Upper lobe of left lung (tissue), 6 donors: Measurements from ENCODE around the gene LATS2. TPM values are rescaled to one million over a fixed set of nuclear protein-coding genes. Genes with fewer than 3 reads are reported as not detected.
A peak's percentile ranks its signal among the peaks of the same experiment; 100 is the strongest.
"Not testable (repeated sequence)": the region's sequence is repeated elsewhere in the genome, so short reads cannot be mapped to it uniquely, and the experiment has no call there.

Experiments used
- ATAC-seq, 2 donors: fragments of 200-7000 bp; cut with Tn5 transposase; one replicate each; pipeline ENCODE4 v1.9.1; 2022; ENCODE audit warnings: mild to moderate bottlenecking in 2 of 2, moderate library complexity in 2 of 2; ENCODE audit not compliant: low FRiP score in 2 of 2
- DNase-seq, 2 donors: peaks; one replicate each; pipeline ENCODE4 v3.0.0-alpha.2; 2019 to 2020
- H3K27ac ChIP-seq, 4 donors: fragments of 200-600 bp; sonication (generic); one replicate each; pipeline ENCODE4 v1.5.1; 2016 to 2019
- H3K27me3 ChIP-seq, 4 donors: fragments of 200-600 bp; sonication (generic); one replicate each; pipeline ENCODE4 v1.5.1; 2017 to 2019
- H3K36me3 ChIP-seq, 4 donors: fragments of 200-600 bp; sonication (generic); one replicate each; pipeline ENCODE4 v1.5.1; 2016 to 2019
- H3K4me1 ChIP-seq, 4 donors: fragments of 200-600 bp; sonication (generic); one replicate each; pipeline ENCODE4 v1.5.1; 2018 to 2019
- H3K4me3 ChIP-seq, 4 donors: fragments of 200-600 bp; sonication (generic); one replicate each; pipeline ENCODE4 v1.5.1; 2017 to 2019; ENCODE audit warnings: mild to moderate bottlenecking in 2 of 4, moderate library complexity in 1 of 4
- H3K9me3 ChIP-seq, 4 donors: fragments of 200-600 bp; sonication (generic); one replicate each; pipeline ENCODE4 v1.5.1; 2018 to 2019
- EP300 ChIP-seq, 4 donors: sonication (generic); formaldehyde crosslinking; IDR thresholded peaks; one replicate each; pipeline ENCODE4 v1.5.1; 2017; ENCODE audit warnings: antibody characterized with exemption in 4 of 4, control low read depth in 2 of 4
- POLR2A ChIP-seq, 4 donors: fragments of 450-650 bp; IDR thresholded peaks; one replicate each; pipeline ENCODE4 v1.5.1; 2016 to 2017; ENCODE audit warnings: antibody characterized with exemption in 4 of 4, mild to moderate bottlenecking in 2 of 4
- POLR2AphosphoS5 ChIP-seq, 2 donors: sonication (generic); formaldehyde crosslinking; IDR thresholded peaks; one replicate each; pipeline ENCODE4 v1.5.1; 2017; ENCODE audit warnings: antibody characterized with exemption in 2 of 2
- WGBS, 2 donors: methylation state at CpG; one replicate each; pipeline ENCODE4 v1.1.5; 2017 to 2018; 5-methylcytosine and 5-hydroxymethylcytosine counted together
- small RNA-seq, 4 donors: library from RNA; depleted of rRNA; stranded (forward); fragments of <200 nt; gene quantifications; one replicate each; pipeline ENCODE3, GENCODE V24; 2016
- total RNA-seq, 6 donors: library from RNA; depleted of rRNA in 4 of 6; stranded (reverse); fragments of >200 nt in 4 of 6; gene quantifications; one replicate each; pipeline versions ENCODE4 v1.1.0 to v1.2.1, GENCODE V29; 2016 to 2021
- TF ChIP-seq, protein P1 (sequence below), 6 experiments: fragments of 450-650 bp in 4 of 6; fragments of 200-600 bp in 2 of 6; sonication (generic) in 2 of 6; IDR thresholded peaks; one replicate each; pipeline ENCODE4 v1.5.1; 2016 to 2019; ENCODE audit warnings: antibody characterized with exemption in 6 of 6
- donor health status: DM: no; HTN: no; CAD: no; lungs with moderate emphysema.
- donor health status: DM: no; HTN: yes; CAD: no; lungs with severe emphysema.

LATS2 gene
- total RNA-seq, 6 donors from 2014 or later: 26.2 to 44.4 (median 39.5) TPM

- DNase-seq (no peak), ATAC-seq (no peak)
- H3K27ac ChIP-seq: no peak overlapping the region
- H3K4me3 ChIP-seq: no peak overlapping the region
- WGBS, 2 donors: 65 to 67% methylated on average over 4 of the region's 4 CpGs
- no peaks in the 10 kb centered on the region for H3K9me3 ChIP-seq
- H3K4me1 ChIP-seq: no peaks in the 10 kb centered on the region
- no peak for TF ChIP-seq POLR2AphosphoS5 (IDR thresholded peaks at IDR 0.05)
- TF ChIP-seq, protein P1, sequence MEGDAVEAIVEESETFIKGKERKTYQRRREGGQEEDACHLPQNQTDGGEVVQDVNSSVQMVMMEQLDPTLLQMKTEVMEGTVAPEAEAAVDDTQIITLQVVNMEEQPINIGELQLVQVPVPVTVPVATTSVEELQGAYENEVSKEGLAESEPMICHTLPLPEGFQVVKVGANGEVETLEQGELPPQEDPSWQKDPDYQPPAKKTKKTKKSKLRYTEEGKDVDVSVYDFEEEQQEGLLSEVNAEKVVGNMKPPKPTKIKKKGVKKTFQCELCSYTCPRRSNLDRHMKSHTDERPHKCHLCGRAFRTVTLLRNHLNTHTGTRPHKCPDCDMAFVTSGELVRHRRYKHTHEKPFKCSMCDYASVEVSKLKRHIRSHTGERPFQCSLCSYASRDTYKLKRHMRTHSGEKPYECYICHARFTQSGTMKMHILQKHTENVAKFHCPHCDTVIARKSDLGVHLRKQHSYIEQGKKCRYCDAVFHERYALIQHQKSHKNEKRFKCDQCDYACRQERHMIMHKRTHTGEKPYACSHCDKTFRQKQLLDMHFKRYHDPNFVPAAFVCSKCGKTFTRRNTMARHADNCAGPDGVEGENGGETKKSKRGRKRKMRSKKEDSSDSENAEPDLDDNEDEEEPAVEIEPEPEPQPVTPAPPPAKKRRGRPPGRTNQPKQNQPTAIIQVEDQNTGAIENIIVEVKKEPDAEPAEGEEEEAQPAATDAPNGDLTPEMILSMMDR (IDR thresholded peaks at IDR 0.05): no peak
- no peak for TF ChIP-seq EP300 (IDR thresholded peaks at IDR 0.05)
- TF ChIP-seq POLR2A (IDR thresholded peaks at IDR 0.05): no peak
- no peaks in the 10 kb centered on the region for H3K27me3 ChIP-seq
- no peaks in the 10 kb centered on the region for H3K36me3 ChIP-seq
Measured at GRCh38 chr13:20927596-20928257, 133.7 kb downstream of the LATS2 start.

GRCh38 chr13:20925395-20925790 is 136.0 kb downstream of the LATS2 start:
- H3K9me3 ChIP-seq, H3K27me3 ChIP-seq, DNase-seq, H3K4me3 ChIP-seq, H3K36me3 ChIP-seq, H3K4me1 ChIP-seq, H3K27ac ChIP-seq, ATAC-seq: not testable (repeated sequence)
- 69 to 89% methylated on average over 13 of the region's 13 CpGs for WGBS, 2 donors

GRCh38 chr13:20924758-20925394 is 136.5 kb downstream of the LATS2 start:
- H3K27me3 ChIP-seq: no peaks in the 10 kb centered on the region
- no peaks in the 10 kb centered on the region for H3K36me3 ChIP-seq
- ATAC-seq (peak; percentile 63 to 73), DNase-seq (peak in 1 of 2 donors; percentile 79)
- H3K27ac ChIP-seq: no peak overlapping the region
- no peaks in the 10 kb centered on the region for H3K4me1 ChIP-seq
- WGBS, 2 donors: 27 to 32% methylated on average over 3 of the region's 3 CpGs
- H3K4me3 ChIP-seq: no peak overlapping the region
- H3K9me3 ChIP-seq: no peaks in the 10 kb centered on the region
- TF ChIP-seq, protein P1 (IDR thresholded peaks at IDR 0.05): peak in 5 of 6 experiments; percentile 32 to 67 (median 50)
- TF ChIP-seq POLR2A (IDR thresholded peaks at IDR 0.05): no peak

GRCh38 chr13:20923272-20923671 is 138.1 kb downstream of the LATS2 start:
- 87 to 90% methylated on average over 4 of the region's 4 CpGs for WGBS, 2 donors
- Histone ChIP-seq H3K27me3 (no peaks in the 10 kb centered on the region), H3K27ac (no peak overlapping the region), H3K4me1 (no peaks in the 10 kb centered on the region), H3K9me3 (no peaks in the 10 kb centered on the region), H3K36me3 (no peaks in the 10 kb centered on the region), H3K4me3 (no peak overlapping the region)
- ATAC-seq (peak in 1 of 2 donors; percentile 81), DNase-seq (no peak)
- TF ChIP-seq, protein P1 (IDR thresholded peaks at IDR 0.05): no peak
- TF ChIP-seq POLR2A (IDR thresholded peaks at IDR 0.05): no peak
- TF ChIP-seq EP300 (IDR thresholded peaks at IDR 0.05): no peak
- TF ChIP-seq POLR2AphosphoS5 (IDR thresholded peaks at IDR 0.05): no peak

Small RNA genes within 50 kb of the gene (small RNA-seq; reads per million reads assigned to genes)
- gene PPIAP27: 0 reads per million in 4 donors
- gene RNU4-9P: 0 to 0.14 (median 0) reads per million in 4 donors

Other genes starting within 250 kb of the LATS2 start
- gene XPO4, start 158.8 kb downstream of the LATS2 start, total RNA-seq: 10 to 100 TPM; 15.7 to 33.0 (median 17.4) TPM
- gene SAP18, start 78.5 kb upstream of the LATS2 start, total RNA-seq: 100 to 1,000 TPM in 2 of 6 donors, 10 to 100 TPM in 4; 18.9 to 200 (median 50.8) TPM
- 1 to 10 TPM in 5 of 6 donors, not detected in 1; 1.0 to 3.0 (median 1.4) TPM for gene SKA3, start 115.0 kb upstream of the LATS2 start, total RNA-seq
- 10 to 100 TPM; 17.8 to 36.3 (median 23.9) TPM for gene MRPL57, start 115.1 kb upstream of the LATS2 start, total RNA-seq